ENCODE data around the gene MYO18B.

The MYO18B gene

DNA sequence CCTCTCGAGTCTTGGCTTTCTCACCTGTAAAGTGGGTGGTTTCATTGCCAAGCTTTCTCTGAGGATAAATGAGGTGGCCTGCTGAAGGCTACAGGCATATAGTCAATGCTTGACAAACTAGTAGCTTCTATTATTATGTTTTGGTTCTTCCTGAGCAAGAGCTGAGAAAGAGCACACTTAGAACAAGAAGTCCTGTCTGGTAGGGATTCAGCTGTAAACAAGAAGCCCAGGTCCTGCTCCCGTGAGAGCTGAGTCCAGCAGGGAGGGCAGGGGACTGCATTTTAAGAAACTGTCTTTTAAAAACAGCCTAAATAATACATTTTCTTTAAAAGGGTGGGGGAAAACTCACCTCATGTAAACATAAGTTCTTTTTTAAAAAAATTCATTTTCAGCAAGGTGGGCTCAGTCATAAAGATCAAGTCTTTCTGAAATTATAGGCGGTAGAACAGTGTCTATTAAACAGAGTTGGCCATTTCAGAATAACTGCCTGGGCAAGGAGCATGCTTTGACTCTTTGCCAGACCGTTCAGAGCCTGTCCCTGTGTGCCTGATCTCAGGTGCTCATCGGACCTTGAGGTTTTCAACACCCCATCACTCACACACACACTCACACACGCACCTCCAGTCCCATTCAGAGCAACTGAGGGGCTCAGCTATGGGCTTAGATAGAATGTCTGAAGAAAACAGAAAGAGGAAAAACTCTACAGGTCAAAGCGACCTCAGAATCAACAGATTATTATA, 29.2 kb upstream of the MYO18B start:
- no peak for DNase-seq

DNA sequence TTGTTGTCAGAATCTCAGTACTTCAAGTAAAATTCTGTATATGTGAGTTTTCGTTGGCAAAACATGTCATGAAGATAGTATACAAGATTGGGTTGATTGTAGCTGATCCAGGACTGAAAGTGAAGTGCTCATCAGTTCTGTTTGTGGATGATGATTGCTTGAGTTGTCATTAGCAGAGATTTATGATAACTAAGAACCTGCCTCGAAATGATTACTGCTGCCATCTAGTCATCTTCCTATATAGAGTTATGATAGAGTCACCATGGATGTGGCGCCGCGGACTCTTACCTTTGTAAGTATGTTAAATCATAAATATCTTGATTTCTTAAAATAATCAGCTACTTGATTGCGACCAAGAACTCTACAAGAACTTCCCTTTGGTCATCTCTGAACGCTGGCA, 27.9 kb upstream of the MYO18B start:
- DNase-seq = no peak

DNA sequence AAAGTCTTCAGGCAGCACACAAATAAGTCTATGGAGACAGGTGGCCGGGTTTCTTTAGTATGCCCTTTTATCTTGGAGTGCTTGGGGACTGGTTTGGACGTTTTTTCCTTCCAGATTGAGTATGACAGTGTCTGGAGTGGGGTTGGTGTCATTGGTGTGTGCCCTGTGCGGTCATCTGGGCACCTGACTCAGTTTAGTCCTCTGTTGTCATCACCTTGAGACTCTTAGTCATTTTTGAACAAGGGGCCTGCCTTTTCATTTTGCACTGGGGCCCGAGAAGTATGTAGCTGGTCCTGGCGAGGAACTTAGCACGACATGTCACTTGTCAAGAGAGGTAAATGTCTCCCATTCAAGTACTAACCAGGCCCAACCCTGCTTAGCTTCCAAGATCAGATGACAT, 27.2 kb upstream of the MYO18B start:
- DNase-seq = no peak

DNA sequence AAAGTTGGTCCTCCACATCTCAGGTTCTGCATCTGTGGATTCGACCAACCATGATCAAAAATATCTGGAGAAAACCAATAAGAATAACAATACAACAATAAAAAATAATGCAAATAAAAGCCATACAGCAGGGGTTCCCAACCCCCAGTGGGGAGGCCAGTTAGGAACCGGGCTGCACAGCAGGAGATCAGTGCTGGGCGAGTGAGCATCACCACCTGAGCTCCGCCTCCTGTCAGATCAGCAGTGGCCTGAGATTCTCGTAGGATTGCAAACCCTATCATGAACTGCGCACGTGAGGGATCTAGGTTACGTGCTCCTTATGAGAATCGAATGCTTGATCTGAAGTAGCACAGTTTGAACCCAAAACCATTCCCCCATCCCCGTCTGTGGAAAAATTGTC, 25.4 kb upstream of the MYO18B start:
- DNase-seq = no peak

DNA sequence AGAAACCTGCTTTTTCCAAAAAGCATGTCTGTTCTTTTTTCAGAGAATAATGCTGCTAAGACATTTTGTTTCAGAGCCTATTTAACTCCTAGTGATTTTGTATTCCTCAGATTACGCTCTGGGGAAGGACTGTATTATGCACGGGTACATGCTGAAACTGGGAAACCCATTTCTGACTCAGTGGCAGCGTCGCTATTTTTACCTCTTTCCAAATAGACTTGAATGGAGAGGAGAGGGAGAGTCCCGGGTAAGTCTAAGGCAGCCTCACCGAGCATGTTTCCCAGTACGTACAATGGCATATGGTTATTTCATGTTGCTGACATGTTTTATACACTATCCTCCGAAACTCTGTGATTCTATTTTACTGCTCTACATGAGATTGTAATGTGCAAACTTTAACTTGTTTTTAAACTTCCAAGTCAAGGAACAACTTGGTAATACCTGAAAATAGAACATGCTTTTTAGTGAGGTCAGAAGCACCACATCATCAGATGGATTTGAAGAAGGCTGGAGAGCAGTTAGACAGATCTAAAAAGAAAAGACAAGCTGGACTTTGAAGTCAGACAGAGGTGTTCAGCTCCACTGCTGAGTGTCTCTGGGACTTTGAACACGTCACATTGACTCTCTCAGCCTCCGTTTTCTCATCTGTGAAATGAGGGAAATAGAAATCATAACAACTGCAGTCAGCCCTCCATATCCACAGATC, 23.7 kb upstream of the MYO18B start:
- DNase-seq = no peak

DNA sequence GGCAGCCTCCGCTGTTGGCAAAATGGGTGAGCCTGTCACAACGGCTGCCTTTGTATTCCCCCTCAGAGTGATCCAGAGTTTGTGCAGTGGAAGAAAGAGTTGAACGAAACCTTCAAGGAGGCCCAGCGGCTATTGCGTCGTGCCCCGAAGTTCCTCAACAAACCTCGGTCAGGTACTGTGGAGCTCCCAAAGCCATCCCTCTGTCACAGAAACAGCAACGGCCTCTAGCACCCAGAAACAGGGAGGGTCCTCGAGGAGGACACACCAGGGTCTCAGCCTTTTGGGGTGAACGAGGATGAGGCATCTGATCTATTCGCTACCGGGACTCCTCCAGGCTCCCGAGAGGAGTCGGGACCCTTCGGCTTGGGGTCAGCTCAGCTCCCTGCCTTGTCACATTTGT, 19.8 kb upstream of the MYO18B start:
- DNase-seq = no peak

DNA sequence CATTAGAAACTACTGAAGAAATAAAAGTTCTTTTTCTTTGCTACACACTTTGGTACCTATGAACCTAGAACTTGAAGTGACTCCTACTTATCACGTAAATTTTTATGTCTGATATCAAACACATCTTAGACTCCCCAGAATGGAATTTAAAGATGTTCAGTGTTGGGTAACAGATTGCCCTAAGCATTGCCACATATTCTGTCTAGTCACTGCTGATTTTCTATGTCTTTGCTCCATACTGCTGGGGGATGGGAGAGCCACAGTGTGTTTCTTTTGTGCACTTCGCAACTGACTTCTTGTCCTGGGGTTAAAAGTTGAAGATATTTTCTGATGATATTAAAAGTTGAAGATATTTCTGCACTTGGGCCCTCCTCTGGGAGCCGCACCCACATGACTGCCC, 19.4 kb upstream of the MYO18B start:
- DNase-seq = no peak

DNA sequence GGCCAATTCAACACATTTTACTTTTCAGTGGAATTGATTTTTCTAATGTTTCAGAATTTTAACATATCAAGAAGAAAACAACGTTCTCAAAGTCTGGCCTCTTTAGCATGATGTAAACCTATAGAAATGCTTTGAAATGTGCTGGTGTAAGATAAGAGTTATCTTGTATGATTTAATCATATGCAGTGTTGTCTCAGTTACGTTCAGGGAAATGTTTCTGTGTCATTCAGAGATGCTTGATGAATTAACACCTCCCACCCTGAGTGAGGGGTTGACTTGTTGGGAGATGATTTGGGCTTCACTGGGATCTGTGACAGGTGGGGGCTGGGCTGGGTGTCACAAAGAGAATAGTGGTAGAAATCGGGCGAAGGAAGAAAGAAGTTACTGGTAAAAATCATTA, 15.7 kb upstream of the MYO18B start:
- DNase-seq = no peak

DNA sequence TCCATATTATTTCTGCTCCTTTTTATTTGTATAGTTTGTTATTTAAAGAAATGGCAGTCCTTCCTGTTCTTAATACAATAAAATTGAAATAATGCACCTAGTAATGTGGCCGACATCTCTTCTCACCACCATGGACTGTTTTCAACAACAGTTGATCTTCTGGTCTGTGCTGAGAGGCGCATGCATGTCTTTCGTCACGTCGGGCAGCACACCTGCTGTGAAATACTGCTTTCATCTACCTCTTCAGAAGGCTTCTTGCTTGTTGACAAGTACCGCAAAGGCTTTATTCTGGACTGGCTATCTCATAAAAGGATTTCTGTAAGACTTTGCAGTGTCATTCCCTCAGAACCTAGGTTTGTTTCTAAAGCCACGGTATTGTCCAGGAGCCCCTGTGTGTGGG, 13.9 kb upstream of the MYO18B start:
- no peak for DNase-seq

DNA sequence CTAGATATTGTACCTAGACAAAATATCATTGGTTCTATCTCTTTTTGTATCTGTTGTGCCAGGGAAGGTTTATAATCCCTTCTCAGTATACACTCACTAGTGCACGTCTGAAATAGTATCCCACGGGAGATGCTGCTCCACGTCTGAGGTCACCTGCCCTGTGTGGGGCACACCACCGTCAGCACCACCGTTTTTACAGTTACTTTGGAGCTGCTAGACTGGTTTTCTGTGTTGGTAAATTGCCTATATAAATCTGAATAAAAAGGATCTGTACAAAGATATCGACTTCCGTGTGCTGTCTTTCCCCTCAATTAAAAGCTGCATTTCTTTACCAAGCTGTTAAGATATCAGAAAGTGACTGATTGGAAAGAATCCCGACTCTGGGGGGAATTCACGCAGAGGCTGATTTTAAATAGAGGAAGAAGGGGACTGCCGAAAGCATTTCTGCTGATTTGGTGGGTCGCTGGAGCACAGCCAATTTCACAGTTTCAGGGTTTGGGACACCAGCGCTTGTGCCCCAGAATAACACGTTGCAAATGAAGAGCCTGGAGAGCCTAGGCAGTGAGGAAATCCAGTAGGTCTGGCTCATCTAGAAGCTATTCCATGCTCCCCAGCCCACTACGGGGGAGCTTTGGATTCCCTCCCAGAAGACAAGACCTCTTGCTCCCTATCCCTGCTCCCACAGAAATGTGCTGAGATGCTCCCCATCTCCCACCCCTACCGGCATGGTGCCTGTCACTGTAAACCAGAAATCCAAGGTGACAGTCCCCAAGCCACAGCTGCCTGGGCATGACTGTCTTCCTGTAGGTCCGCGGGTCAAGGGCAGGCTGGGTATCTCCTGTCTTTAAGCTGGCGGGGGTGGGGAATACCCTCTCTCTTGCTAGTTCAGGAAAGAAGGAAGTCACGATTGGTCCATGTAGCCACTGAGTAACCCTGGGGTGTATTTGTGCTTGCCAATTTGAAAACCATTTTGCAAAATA, 12.7 kb upstream of the MYO18B start:
- no peak for DNase-seq

DNA sequence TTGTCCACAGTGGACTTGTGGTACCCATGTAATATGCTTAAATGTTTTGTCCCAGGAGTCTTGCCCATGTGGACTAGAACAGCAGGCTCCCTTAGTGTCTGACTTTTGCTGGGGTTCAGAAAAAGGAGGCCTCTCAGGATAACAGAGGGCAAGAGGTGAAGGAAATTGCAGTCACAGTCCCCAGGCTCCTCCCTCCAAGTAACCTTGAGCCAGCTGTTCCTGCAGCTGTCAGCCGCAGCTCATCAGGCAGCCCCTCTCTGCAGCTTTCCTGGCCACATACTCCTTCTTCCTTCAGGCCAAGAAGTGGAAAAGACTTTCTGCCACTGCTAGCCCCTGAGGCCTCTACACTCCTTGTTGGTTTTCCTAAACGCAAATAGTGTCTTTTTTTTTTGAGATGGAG, 6.3 kb upstream of the MYO18B start:
- no peak for DNase-seq

DNA sequence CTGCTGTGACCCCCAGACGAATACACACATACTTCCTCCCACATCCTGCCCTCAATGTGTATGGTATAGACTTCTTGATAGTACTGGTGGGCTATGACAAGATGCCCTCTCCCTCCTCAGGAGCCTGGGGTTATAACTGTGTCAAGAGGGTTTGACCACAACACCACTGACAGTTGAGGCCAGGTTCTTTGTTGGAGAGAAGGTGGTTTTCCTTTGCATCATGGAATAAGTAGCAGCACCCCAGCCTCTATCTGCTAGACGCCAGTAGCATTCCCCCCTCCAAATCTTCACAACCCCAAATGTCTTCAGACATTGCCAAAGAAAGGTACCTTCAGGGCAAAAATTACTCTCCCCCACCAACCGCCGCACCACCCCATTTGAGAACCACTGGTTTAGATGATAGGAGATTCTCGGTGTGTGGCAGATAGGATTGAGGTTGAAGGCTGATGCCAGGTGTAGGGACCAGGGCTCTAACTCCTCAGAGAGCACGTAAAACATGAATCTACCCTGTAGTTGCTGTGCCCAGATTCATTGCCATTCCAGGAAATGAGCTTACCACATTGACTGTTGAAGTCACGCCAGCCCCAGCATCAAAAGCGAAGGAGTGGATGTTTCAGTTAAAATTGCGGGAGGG, 5.5 kb upstream of the MYO18B start:
- no peak for DNase-seq

DNA sequence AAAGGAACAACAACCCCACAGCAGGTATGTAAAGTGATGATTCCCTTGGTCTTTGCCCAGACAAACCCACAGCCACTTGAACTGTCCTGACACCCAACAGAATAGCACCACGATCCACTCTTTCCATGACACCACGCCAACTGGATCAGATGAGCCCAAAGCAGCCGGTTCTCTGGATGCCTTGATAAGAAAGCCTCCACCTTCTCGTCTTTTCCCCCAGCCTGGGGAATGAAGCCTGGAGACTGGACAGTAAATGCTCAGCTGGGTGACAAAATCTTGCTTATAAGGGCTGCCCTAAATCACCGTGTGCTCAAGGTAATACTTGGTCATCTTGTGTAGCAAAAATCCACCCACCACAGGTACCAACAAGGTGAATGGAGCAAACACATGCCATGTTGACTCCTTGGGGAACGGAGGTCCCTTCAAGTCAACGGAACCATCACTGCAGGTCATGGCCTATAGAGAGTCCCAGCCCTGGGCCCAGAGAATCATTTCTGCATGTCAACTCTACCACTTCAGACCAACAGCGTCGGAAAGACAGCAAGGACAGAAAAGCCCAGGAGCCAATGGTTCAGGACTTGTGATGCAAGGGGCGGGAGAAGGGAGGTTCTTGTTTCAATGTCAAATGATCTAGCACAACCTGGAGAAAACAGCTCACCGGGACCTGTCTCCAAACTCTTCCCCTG, 2.2 kb upstream of the MYO18B start:
- no peak for DNase-seq

DNA sequence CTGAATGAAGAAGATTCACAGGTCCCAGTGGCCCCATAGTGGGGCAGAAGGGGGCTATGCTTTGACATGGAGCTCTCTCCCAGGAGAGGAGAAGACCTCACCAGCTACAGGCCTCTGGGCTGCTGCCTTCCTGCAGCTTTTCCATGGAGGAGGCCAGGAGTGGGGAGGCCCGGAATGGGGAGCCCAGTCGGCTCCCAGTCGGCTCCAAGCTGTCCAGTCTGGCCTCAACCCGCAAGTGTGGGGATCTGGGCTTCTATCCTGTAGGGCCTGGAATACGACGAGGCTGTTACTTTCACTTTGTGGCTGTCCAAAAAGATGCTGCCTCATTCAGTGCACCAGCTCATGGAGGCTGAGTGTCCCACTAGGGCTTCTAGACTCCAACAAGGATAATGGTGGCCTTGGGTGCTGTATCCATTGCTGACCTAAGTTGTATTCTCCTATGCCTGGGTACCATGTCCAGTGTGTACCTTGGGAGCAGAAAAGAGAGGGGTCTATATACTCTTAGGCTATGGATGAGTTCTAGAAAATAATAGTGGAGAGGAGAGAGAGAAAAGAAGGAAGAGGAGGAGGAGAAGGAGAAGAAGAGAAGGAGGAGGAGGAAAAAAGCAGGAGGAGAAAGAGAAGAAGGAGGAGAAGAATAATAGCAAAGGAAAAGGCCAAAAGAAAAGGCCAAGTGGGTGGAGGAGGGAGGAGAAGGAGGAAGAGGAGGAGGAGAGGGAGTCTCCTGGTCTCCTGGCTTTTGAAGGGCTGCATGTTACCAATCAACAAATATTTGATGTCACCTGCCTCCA, 1.1 kb downstream of the MYO18B start:
- DNase-seq = no peak

DNA sequence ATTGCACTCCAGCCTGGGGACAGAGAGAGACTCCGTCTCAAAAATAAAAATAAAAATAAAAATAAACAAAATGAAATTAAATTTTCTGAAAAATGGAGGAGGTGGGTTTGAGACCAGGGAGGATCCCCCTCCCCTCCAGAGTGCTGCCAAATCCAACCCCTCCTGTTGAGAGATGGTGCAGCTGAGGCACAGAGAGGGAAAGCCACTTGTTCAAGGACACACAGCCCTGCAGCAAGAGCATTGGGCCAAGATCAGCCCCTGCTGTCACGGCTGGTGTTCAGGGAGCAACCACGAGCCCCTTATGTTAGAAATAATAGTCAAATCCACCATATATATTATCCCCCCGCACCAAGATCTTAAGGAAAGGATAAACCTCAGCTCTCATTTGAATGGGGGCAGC, 2.7 kb downstream of the MYO18B start:
- DNase-seq = no peak

DNA sequence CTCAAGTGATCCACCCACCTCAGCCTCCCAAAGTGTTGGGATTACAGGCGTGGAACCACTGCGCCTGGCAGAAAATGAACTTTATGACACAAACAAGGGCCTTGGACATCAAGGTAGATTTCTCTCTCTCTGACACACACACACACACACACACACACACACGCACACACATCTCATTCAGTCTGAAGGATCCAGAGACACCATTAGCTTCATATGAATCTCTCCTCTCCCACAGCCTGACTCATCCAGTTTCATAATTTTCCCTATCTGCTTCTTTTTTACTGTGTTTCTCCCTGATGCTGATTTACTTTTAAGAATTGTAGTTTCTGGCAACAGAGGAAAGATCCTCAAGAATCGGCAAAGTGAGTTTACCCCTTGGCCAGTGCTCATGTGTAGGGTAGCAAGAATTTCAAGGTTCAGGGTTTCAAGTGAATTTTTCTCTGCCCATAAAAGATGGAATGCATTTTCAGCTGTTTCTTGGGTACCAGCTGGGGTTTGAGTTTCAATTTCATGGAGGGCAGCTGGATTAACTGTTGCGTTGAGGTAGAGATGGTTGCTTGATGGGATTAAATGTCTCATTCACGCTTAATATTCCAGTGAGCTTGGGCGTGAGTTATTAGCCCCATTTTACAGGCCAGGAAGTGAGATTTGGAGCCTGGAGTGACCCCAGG, 3.5 kb downstream of the MYO18B start:
- no peak for DNase-seq

DNA sequence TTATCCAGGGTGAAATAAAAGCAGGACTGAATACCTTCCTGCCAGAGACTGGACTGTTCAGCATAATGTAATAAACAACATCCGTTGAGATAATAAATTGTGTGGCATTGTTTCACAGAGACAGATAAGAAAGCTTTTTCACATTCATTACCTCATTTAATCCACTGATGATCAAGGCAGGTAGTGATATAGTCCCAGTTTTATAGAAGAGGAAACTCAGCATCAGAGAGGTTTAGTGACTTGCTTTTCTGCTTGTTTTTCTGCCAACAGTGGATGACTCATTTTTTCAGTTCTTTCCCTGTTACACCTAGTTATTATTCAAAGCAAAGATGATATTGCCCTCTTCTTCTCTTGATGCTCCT, 4.0 kb downstream of the MYO18B start:
- no peak for DNase-seq

DNA sequence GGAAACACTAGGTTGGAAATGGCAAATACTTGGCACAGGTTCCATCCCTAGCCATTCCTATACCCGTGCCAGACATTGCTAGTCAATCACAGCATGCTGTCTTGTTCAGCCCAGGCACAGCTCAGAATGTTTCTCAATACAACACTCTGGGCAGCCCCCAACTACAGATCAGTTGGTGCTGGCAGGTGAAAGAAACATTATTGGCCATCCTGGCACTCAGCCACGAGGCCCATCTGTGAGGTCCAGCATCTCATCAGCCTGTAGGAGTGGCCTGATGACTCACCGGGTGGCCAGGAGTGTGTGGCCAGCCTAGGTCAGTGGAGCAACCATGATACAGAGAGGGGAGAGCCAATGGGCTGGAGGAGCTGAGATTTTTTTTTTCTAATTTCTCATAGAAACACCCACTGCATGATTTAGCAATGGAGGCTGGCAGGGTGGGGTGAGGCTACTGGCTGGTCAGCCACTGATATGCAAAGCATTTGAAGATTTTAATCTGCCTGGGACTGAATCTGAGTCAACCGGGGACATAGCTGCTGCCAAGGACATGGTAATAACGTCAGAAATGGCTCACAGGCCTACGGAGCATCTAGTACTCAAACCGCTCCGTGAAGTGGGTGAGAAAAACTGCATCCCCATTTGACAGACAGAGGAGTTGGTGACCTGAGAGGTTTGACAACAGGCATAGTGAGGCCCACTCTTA, 5.4 kb downstream of the MYO18B start:
- no peak for DNase-seq

DNA sequence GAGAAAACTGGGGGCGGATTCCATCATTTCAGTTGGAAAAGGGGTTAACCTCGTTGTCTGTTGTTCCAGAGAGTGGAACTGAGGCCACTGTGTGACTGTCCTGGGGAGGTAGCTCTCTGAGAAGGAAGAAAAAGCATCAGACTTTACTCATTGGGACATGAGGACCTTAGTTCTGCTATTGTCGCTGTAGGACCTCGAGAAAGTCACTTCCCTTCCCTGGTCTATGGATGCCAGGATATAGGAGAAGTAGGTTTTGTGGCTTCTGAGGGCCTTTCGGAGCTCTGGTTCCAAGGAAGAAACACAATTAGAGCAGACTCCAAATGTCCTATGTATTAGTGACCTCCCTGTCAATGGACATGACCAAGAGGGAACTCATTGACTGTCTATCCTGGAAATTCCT, 6.2 kb downstream of the MYO18B start:
- no peak for DNase-seq

DNA sequence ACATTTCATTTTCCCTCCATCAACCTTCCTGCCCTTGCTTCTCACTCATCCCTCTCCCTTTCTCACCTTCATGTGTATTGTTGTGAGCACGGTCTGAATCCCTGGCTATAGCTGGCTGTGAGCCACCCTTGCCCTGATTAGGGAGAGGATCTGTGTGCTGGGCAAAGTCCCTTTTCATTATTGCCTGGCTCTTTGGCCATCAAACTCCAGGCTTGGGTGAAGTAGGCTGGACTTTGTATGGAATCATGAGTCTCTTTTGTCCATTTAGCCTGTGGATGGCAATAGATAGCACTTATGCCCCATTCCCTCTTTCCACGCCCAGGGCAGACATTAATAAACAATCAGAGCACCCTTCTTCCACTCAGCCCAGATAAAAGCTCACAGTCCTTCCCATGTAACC, 6.7 kb downstream of the MYO18B start:
- DNase-seq = no peak

All from NK-92 treated with Interleukin-12 subunit alpha and Interleukin-12 subunit beta, amount 100 ng/mL, for 24 hours (cell line).